Activated T-cell treated with anti-CD3 and anti-CD28 coated beads for 1 hour (primary cell): ENCODE results near the gene GRPEL2.
"Not testable (repeated sequence)": the region's sequence is repeated elsewhere in the genome, so short reads cannot be mapped to it uniquely, and the experiment has no call there.

ENCODE experiments used
- DNase-seq: peaks from one replicate; pipeline ENCODE4 v3.0.0-alpha.2; 2020; ENCODE audit warnings: low read depth

Gene GRPEL2

GRCh38 chr5:149398747-149399266 lies 53.5 kb downstream of the GRPEL2 start:
- not testable (repeated sequence) for DNase-seq

DNA sequence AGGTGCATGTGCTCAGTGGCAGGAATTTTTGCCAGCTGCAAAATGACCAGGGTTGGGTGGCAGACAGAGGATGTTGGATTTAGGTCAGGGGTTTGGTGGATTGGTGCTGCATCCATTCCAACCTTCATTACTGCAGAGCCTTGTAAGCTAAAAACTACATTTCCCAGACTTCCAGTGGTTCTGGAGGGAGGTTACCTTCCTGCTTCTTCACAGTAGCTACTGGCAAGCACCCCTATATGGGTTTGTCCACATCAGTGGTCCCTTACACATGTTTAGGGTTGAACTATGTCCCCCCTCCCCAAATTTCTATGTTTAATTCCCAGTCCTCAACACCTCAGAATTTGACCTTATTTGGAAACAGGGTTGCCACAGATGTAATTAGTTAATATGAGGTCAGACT lies 54.5 kb downstream of the GRPEL2 start:
- no peak for DNase-seq

GRCh38 chr5:149400304-149400703 lies 55.0 kb downstream of the GRPEL2 start:
- no peak for DNase-seq

DNA sequence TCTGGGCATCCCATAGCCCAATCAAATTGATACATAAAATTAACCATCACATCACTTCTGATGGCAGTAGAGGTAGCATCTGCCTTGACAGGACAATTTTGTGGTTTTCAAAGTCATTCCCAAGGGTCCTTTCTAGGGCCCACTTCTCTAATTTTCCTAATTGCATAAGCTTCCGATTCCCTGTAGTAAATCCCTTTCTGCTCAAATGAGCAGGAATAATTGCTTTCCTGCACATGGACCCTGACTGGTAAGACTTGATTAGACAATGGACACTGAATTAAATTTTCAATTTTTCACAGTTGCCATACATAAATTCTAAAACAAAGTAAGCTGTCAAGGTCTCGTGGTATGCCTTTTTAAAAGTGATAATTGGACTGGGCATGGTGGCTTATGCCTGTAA lies 55.8 kb downstream of the GRPEL2 start:
- no peak for DNase-seq

DNA sequence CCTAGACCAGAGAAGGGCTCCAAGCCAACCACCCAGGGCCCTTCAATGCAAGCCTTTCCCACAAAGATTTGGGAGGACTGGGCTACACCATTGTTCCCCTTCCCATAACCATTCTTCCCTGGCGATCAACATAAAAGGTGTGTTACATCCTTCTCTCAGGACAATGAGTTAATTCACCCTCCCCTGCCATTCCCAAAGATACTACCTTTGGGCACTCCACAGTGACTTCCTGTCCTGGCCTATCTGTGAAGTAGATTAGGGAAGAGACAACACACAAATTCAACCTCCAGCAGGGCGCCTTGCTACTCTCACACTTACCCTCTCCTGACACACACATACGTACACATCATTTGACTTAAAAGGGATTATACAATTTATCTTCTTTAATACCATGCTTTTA lies 57.0 kb downstream of the GRPEL2 start:
- DNase-seq: no peak
